Measurements from ENCODE around the gene RBM45.

The RBM45 gene

DNA sequence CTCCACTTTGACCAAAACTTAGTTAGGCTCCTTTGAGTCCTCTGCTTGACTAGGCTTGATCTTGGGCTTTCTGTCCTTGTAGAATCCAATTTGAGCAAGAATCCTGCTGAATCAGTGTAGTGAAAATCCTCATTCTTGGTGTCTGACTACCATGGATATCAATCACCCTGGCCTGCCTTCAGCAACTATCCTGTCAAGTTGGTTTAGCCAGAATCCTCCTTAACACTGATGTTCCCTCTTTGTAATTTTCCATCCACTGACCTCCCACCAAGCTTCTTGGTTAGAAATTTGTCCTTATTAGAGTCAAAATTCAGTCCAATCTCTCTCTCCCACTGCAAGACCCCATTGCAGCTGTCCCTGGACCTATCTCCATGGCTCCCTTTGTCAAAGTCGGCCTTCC lies 494 bp upstream of the RBM45 start:
- no peak overlapping the region for H3K4ac ChIP-seq (ENCODE audit: low read depth, low read length)
- no peak overlapping the region for H2AK5ac ChIP-seq (ENCODE audit: low read length)
- H4K5ac ChIP-seq (ENCODE audit: low read length), result no peak overlapping the region
- no peak overlapping the region for H3K18ac ChIP-seq (ENCODE audit: low read length)
- no peaks in the 10 kb centered on the region for H3K36me3 ChIP-seq (ENCODE audit: control insufficient read depth, insufficient read depth, low read length)
- H3K4me3 ChIP-seq (ENCODE audit: low read length), result no peak overlapping the region
- H2BK120ac ChIP-seq (ENCODE audit: low read depth, low read length), result no peak overlapping the region
- peak overlapping the region; percentile 19 for H3K56ac ChIP-seq (ENCODE audit: low read length)
- H3K4me1 ChIP-seq (ENCODE audit: control insufficient read depth, low read depth, low read length), result no peaks in the 10 kb centered on the region
- no peak overlapping the region for H3K27ac ChIP-seq (ENCODE audit: low read depth, low read length)
- H2BK5ac ChIP-seq (ENCODE audit: low read length), result no peak overlapping the region
- no peaks in the 10 kb centered on the region for H3K79me2 ChIP-seq (ENCODE audit: control insufficient read depth, insufficient read depth, low read length)
- no peak overlapping the region for H4K8ac ChIP-seq (ENCODE audit: low read depth, low read length)
- H3K9ac ChIP-seq (ENCODE audit: low read length), result no peak overlapping the region
- H3K23ac ChIP-seq (ENCODE audit: low read length), result no peak overlapping the region
- peaks cover 2% of the 10 kb centered on the region for H3K79me1 ChIP-seq (ENCODE audit: low read length)
- no peak for DNase-seq
- no peak overlapping the region for H3K4me2 ChIP-seq (ENCODE audit: low read length)
- no CpG with 5 or more reads among the region's 1 CpG for WGBS (ENCODE audit: extremely low coverage, insufficient coverage, low lambda C conversion rate)
- no peaks in the 10 kb centered on the region for H3K27me3 ChIP-seq (ENCODE audit: insufficient read depth, low read length, poor library complexity)
- no peak overlapping the region for H2BK15ac ChIP-seq (replicated peaks; ENCODE audit: low read depth)

DNA sequence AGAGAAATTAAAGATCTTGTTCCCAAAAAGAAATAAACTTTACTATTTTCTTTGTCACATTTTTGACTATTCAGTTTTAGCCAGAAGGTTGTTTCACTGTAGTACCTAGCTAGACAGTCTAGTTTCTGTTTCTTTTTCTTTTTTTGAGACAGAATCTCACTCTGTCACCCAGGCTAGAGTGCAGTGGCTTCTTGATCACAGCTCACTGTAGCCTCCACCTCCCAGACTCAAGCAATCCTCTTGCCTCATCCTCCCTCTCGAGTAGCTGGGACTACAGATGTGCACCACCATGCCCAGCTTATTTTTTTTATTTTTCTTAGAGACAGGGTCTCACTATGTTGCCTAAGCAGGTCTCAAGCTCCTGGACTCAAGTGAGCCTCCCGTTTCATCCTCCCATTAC lies 2.2 kb downstream of the RBM45 start:
- Histone ChIP-seq H3K79me2 (ENCODE audit: control insufficient read depth, insufficient read depth, low read length) (no peaks in the 10 kb centered on the region), H4K8ac (ENCODE audit: low read depth, low read length) (no peak overlapping the region), H3K4me3 (ENCODE audit: low read length) (no peak overlapping the region), H2AK5ac (ENCODE audit: low read length) (no peak overlapping the region), H2BK5ac (ENCODE audit: low read length) (no peak overlapping the region), H3K18ac (ENCODE audit: low read length) (no peak overlapping the region), H2BK15ac (replicated peaks; ENCODE audit: low read depth) (no peak overlapping the region), H3K36me3 (ENCODE audit: control insufficient read depth, insufficient read depth, low read length) (no peaks in the 10 kb centered on the region), H3K79me1 (ENCODE audit: low read length) (peaks cover 2% of the 10 kb centered on the region), H2BK120ac (ENCODE audit: low read depth, low read length) (no peak overlapping the region), H3K56ac (ENCODE audit: low read length) (no peak overlapping the region), H3K4ac (ENCODE audit: low read depth, low read length) (no peak overlapping the region), H3K4me2 (ENCODE audit: low read length) (no peak overlapping the region), H3K27me3 (ENCODE audit: insufficient read depth, low read length, poor library complexity) (no peaks in the 10 kb centered on the region), H3K27ac (ENCODE audit: low read depth, low read length) (no peak overlapping the region), H4K5ac (ENCODE audit: low read length) (no peak overlapping the region), H3K23ac (ENCODE audit: low read length) (no peak overlapping the region), H3K4me1 (ENCODE audit: control insufficient read depth, low read depth, low read length) (no peaks in the 10 kb centered on the region), H3K9ac (ENCODE audit: low read length) (no peak overlapping the region)
- no peak for DNase-seq
- no CpG with 5 or more reads among the region's 2 CpGs for WGBS (ENCODE audit: extremely low coverage, insufficient coverage, low lambda C conversion rate)

DNA sequence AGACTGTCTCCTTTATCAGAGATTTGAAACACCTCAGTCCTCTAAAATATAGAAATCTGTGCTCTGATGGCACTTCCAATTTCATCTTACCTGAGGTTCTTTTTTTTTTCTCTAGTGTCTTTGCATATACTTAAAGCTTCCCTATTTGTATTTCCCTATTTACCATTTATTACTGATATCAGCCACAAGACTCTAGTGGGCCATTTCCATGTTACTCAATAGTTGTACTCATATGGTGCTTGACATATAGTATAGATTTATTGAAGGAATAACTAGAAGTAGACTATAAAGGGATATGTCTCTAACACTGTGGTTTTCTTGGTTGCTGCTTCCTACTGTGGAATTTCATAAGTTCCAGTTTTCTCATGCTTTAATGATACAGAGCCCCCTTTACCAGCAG lies 3.0 kb downstream of the RBM45 start:
- no peaks in the 10 kb centered on the region for H3K4me1 ChIP-seq (ENCODE audit: control insufficient read depth, low read depth, low read length)
- no peak overlapping the region for H3K27ac ChIP-seq (ENCODE audit: low read depth, low read length)
- no peak overlapping the region for H3K56ac ChIP-seq (ENCODE audit: low read length)
- H3K36me3 ChIP-seq (ENCODE audit: control insufficient read depth, insufficient read depth, low read length), result no peaks in the 10 kb centered on the region
- no peak overlapping the region for H2BK15ac ChIP-seq (replicated peaks; ENCODE audit: low read depth)
- no peak overlapping the region for H2BK120ac ChIP-seq (ENCODE audit: low read depth, low read length)
- no peak overlapping the region for H3K4ac ChIP-seq (ENCODE audit: low read depth, low read length)
- no peak overlapping the region for H2BK5ac ChIP-seq (ENCODE audit: low read length)
- H3K18ac ChIP-seq (ENCODE audit: low read length), result no peak overlapping the region
- no peak overlapping the region for H3K4me3 ChIP-seq (ENCODE audit: low read length)
- H3K9ac ChIP-seq (ENCODE audit: low read length), result no peak overlapping the region
- H3K27me3 ChIP-seq (ENCODE audit: insufficient read depth, low read length, poor library complexity), result no peaks in the 10 kb centered on the region
- H3K4me2 ChIP-seq (ENCODE audit: low read length), result no peak overlapping the region
- no peak overlapping the region for H4K8ac ChIP-seq (ENCODE audit: low read depth, low read length)
- H2AK5ac ChIP-seq (ENCODE audit: low read length), result no peak overlapping the region
- no peak overlapping the region for H3K23ac ChIP-seq (ENCODE audit: low read length)
- peaks cover 2% of the 10 kb centered on the region for H3K79me1 ChIP-seq (ENCODE audit: low read length)
- DNase-seq, result no peak
- H3K79me2 ChIP-seq (ENCODE audit: control insufficient read depth, insufficient read depth, low read length), result no peaks in the 10 kb centered on the region
- no peak overlapping the region for H4K5ac ChIP-seq (ENCODE audit: low read length)

DNA sequence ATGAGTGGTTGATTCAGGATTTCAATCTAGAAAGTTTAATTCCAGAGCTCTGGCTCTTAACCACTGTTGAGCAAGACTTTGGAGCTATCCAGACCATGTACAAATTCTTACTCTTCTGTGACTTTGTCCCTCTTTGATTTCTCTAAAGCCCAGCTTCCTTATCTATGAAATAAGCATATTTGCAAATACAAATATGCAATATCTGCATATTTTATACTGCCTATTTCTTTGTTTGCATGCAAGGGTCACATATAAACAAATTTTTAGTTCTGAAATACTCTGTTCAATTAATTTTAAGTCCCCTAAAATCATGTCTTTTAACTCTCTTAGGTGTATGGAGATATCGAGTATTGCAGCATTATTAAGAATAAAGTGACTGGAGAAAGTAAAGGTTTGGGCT lies 5.5 kb downstream of the RBM45 start:
- Histone ChIP-seq H3K36me3 (ENCODE audit: control insufficient read depth, insufficient read depth, low read length) (no peaks in the 10 kb centered on the region), H3K9ac (ENCODE audit: low read length) (no peak overlapping the region), H2BK120ac (ENCODE audit: low read depth, low read length) (no peak overlapping the region), H3K18ac (ENCODE audit: low read length) (no peak overlapping the region), H3K56ac (ENCODE audit: low read length) (no peak overlapping the region), H4K5ac (ENCODE audit: low read length) (no peak overlapping the region), H3K4me3 (ENCODE audit: low read length) (no peak overlapping the region), H3K4me2 (ENCODE audit: low read length) (no peak overlapping the region), H3K27ac (ENCODE audit: low read depth, low read length) (no peak overlapping the region), H3K4ac (ENCODE audit: low read depth, low read length) (no peak overlapping the region), H3K79me2 (ENCODE audit: control insufficient read depth, insufficient read depth, low read length) (no peaks in the 10 kb centered on the region), H3K27me3 (ENCODE audit: insufficient read depth, low read length, poor library complexity) (no peaks in the 10 kb centered on the region), H2AK5ac (ENCODE audit: low read length) (no peak overlapping the region), H2BK15ac (replicated peaks; ENCODE audit: low read depth) (no peak overlapping the region), H3K4me1 (ENCODE audit: control insufficient read depth, low read depth, low read length) (no peaks in the 10 kb centered on the region), H3K79me1 (ENCODE audit: low read length) (peaks cover 2% of the 10 kb centered on the region), H4K8ac (ENCODE audit: low read depth, low read length) (no peak overlapping the region), H3K23ac (ENCODE audit: low read length) (no peak overlapping the region), H2BK5ac (ENCODE audit: low read length) (no peak overlapping the region)
- no CpG with 5 or more reads among the region's 1 CpG for WGBS (ENCODE audit: extremely low coverage, insufficient coverage, low lambda C conversion rate)
- no peak for DNase-seq

DNA sequence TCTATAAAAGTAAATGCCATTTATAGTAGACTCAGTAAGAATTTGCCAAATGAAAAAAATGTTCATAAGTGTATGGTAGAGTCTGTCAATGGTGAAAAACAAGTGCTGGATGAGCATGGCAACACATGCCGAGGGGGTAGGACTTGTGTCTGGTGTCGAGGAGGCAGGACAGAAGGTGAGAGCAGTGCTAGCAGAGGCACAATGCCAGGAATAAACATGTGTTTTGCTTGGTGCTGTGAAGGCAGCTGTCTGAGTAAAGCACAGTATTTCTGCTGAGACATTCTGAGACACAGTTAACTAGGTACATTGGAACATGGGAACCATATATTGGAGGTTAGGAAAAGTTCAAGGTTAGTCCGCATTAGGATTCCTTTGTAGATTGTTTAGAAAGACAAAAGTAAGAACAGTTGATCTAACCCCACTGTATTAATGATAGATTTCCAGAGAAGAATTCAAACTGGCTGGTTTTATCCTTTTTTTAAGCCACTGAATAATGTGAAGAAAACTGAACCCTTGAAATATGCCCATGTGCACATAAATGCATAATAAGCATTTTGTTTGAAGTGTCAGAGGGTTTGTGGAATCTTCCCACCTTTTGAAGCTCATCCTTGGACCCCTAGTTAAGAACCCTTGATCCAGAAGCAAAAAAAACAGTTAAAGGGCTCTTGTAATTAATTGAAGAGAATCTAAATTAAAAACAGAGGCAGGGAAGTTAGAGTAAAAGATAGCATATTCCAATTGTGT lies 7.1 kb downstream of the RBM45 start:
- Histone ChIP-seq H3K18ac (ENCODE audit: low read length) (no peak overlapping the region), H4K8ac (ENCODE audit: low read depth, low read length) (no peak overlapping the region), H3K27me3 (ENCODE audit: insufficient read depth, low read length, poor library complexity) (no peaks in the 10 kb centered on the region), H3K79me1 (ENCODE audit: low read length) (no peaks in the 10 kb centered on the region), H3K4me3 (ENCODE audit: low read length) (no peak overlapping the region), H3K4me1 (ENCODE audit: control insufficient read depth, low read depth, low read length) (no peaks in the 10 kb centered on the region), H3K9ac (ENCODE audit: low read length) (no peak overlapping the region), H2AK5ac (ENCODE audit: low read length) (no peak overlapping the region), H2BK5ac (ENCODE audit: low read length) (no peak overlapping the region), H2BK120ac (ENCODE audit: low read depth, low read length) (no peak overlapping the region), H3K36me3 (ENCODE audit: control insufficient read depth, insufficient read depth, low read length) (no peaks in the 10 kb centered on the region), H3K23ac (ENCODE audit: low read length) (no peak overlapping the region), H2BK15ac (replicated peaks; ENCODE audit: low read depth) (no peak overlapping the region), H3K27ac (ENCODE audit: low read depth, low read length) (no peak overlapping the region), H4K5ac (ENCODE audit: low read length) (no peak overlapping the region), H3K4me2 (ENCODE audit: low read length) (no peak overlapping the region), H3K79me2 (ENCODE audit: control insufficient read depth, insufficient read depth, low read length) (no peaks in the 10 kb centered on the region), H3K4ac (ENCODE audit: low read depth, low read length) (no peak overlapping the region), H3K56ac (ENCODE audit: low read length) (no peak overlapping the region)
- no CpG with 5 or more reads among the region's 3 CpGs for WGBS (ENCODE audit: extremely low coverage, insufficient coverage, low lambda C conversion rate)
- DNase-seq, result no peak

DNA sequence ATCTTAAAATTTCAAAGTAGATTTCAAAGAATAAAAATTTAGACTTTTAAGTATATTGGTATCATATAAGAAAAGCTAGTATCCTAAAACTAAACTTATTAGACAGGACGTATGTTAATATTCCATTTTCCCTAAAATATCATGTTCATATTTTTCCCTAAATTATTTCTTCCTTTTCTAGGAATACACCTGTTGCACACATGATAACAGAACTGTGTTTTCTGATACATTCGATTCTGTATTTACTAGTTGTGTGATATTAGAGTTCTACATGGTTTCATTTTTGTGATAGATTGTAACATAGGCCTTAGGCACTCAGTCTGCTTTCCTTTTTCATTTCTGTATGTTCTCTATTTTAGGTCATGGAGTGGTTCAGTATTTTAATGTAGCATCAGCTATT lies 10.9 kb downstream of the RBM45 start:
- Histone ChIP-seq H2BK15ac (replicated peaks; ENCODE audit: low read depth) (no peak overlapping the region), H2BK5ac (ENCODE audit: low read length) (no peak overlapping the region), H3K4me3 (ENCODE audit: low read length) (no peak overlapping the region), H4K8ac (ENCODE audit: low read depth, low read length) (no peak overlapping the region), H3K27me3 (ENCODE audit: insufficient read depth, low read length, poor library complexity) (no peaks in the 10 kb centered on the region), H3K79me1 (ENCODE audit: low read length) (no peaks in the 10 kb centered on the region), H3K4me1 (ENCODE audit: control insufficient read depth, low read depth, low read length) (peaks cover 2% of the 10 kb centered on the region), H3K27ac (ENCODE audit: low read depth, low read length) (no peak overlapping the region), H3K79me2 (ENCODE audit: control insufficient read depth, insufficient read depth, low read length) (no peaks in the 10 kb centered on the region), H3K23ac (ENCODE audit: low read length) (no peak overlapping the region), H3K18ac (ENCODE audit: low read length) (no peak overlapping the region), H3K36me3 (ENCODE audit: control insufficient read depth, insufficient read depth, low read length) (no peaks in the 10 kb centered on the region), H2AK5ac (ENCODE audit: low read length) (no peak overlapping the region), H3K4ac (ENCODE audit: low read depth, low read length) (no peak overlapping the region), H3K56ac (ENCODE audit: low read length) (no peak overlapping the region), H2BK120ac (ENCODE audit: low read depth, low read length) (no peak overlapping the region), H4K5ac (ENCODE audit: low read length) (no peak overlapping the region), H3K9ac (ENCODE audit: low read length) (no peak overlapping the region), H3K4me2 (ENCODE audit: low read length) (no peak overlapping the region)
- no peak for DNase-seq
- WGBS (ENCODE audit: extremely low coverage, insufficient coverage, low lambda C conversion rate), result no CpG with 5 or more reads among the region's 2 CpGs

Measured in mesendoderm (in vitro differentiated cells).